Trophoblast cell (in vitro differentiated cells and primary cell): Measurements from ENCODE around the gene QSOX1.
A peak's percentile ranks its signal among the peaks of the same experiment; 100 is the strongest.

Experiments used
- DNase-seq, 2 donors: peaks; one replicate each; pipeline ENCODE4 v3.0.0-alpha.2; 2016
- H2AFZ ChIP-seq: 2 replicates; pipeline ENCODE4 v1.6.1; 2013; ENCODE audit warnings: low read length, moderate library complexity, mild to moderate bottlenecking; ENCODE audit not compliant: insufficient read depth, poor library complexity
- H2AK5ac ChIP-seq: 2 replicates; pipeline ENCODE4 v1.6.1; 2013; ENCODE audit warnings: mild to moderate bottlenecking, low read length
- H2BK120ac ChIP-seq: 2 replicates; pipeline ENCODE4 v1.6.1; 2013; ENCODE audit warnings: low read length, mild to moderate bottlenecking, moderate library complexity; ENCODE audit not compliant: insufficient read depth, poor library complexity
- H2BK12ac ChIP-seq: 2 replicates; pipeline ENCODE4 v1.6.1; 2013; ENCODE audit warnings: mild to moderate bottlenecking, low read length, moderate library complexity
- H2BK5ac ChIP-seq: 2 replicates; pipeline ENCODE4 v1.6.1; 2013; ENCODE audit warnings: low read length, low read depth, moderate library complexity, mild to moderate bottlenecking; ENCODE audit not compliant: poor library complexity
- H3K14ac ChIP-seq: 2 replicates; pipeline ENCODE4 v1.6.1; 2013; ENCODE audit warnings: mild to moderate bottlenecking, low read length
- H3K18ac ChIP-seq: 2 replicates; pipeline ENCODE4 v1.6.1; 2013; ENCODE audit warnings: mild to moderate bottlenecking, low read length
- H3K23ac ChIP-seq: 2 replicates; pipeline ENCODE4 v1.6.1; 2013; ENCODE audit warnings: low read length
- H3K27ac ChIP-seq: 2 replicates; pipeline ENCODE4 v1.5.1; 2013; ENCODE audit warnings: low read depth, mild to moderate bottlenecking, inconsistent platforms, low read length, moderate library complexity
- H3K27me3 ChIP-seq: 2 replicates; pipeline ENCODE4 v1.6.1; 2013; ENCODE audit warnings: inconsistent platforms, mild to moderate bottlenecking, low read length, moderate library complexity; ENCODE audit not compliant: insufficient read depth
- H3K36me3 ChIP-seq, 2 experiments: 1 replicate in 1 of 2; 2 replicates in 1 of 2; pipeline ENCODE4 v1.6.1; 2013; ENCODE audit warnings: low read length in 2 of 2, mild to moderate bottlenecking in 2 of 2, moderate library complexity in 1 of 2; ENCODE audit not compliant: insufficient read depth in 2 of 2, control insufficient read depth in 1 of 2
- H3K4ac ChIP-seq: 2 replicates; pipeline ENCODE4 v1.6.1; 2013; ENCODE audit warnings: low read depth, mild to moderate bottlenecking, low read length, moderate library complexity
- H3K4me1 ChIP-seq, 2 experiments: 1 replicate in 1 of 2; 2 replicates in 1 of 2; pipeline ENCODE4 v1.6.1; 2013; ENCODE audit warnings: low read length in 2 of 2, mild to moderate bottlenecking in 2 of 2, moderate library complexity in 1 of 2; ENCODE audit not compliant: insufficient read depth in 2 of 2, control insufficient read depth in 1 of 2
- H3K4me2 ChIP-seq: 2 replicates; pipeline ENCODE4 v1.6.1; 2013; ENCODE audit warnings: inconsistent platforms, mild to moderate bottlenecking, low read length, moderate library complexity
- H3K4me3 ChIP-seq: 2 replicates; pipeline ENCODE4 v1.5.1; 2013; ENCODE audit warnings: mild to moderate bottlenecking, low read depth, low read length, inconsistent platforms
- H3K79me1 ChIP-seq: one replicate; pipeline ENCODE4 v1.6.1; 2013; ENCODE audit warnings: low read length
- H3K79me2 ChIP-seq: 2 replicates; pipeline ENCODE4 v1.6.1; 2013; ENCODE audit warnings: low read length, mild to moderate bottlenecking; ENCODE audit not compliant: control insufficient read depth, insufficient read depth, poor library complexity
- H3K9ac ChIP-seq: 2 replicates; pipeline ENCODE4 v1.6.1; 2013; ENCODE audit warnings: mild to moderate bottlenecking, low read length
- H3K9me3 ChIP-seq: 2 replicates; pipeline ENCODE4 v1.6.1; 2013; ENCODE audit warnings: low read depth, mild to moderate bottlenecking, control low read depth, inconsistent platforms, low read length; ENCODE audit not compliant: insufficient read depth
- H4K12ac ChIP-seq: 2 replicates; pipeline ENCODE4 v1.6.1; 2013; ENCODE audit warnings: low read depth, mild to moderate bottlenecking, low read length, moderate library complexity
- H4K8ac ChIP-seq: 2 replicates; pipeline ENCODE4 v1.6.1; 2013; ENCODE audit warnings: low read depth, mild to moderate bottlenecking, low read length, moderate library complexity
- H4K91ac ChIP-seq: one replicate; pipeline ENCODE4 v1.6.1; 2013; ENCODE audit warnings: low read depth, mild to moderate bottlenecking, low read length, moderate library complexity
- WGBS: extraction: QIAGEN DNeasy Blood & Tissue Kit; methylation state at CpG from one replicate; pipeline ENCODE4 v1.1.7; 2013; ENCODE audit warnings: missing lambda C conversion rate; ENCODE audit not compliant: insufficient read length, insufficient coverage; ENCODE audit errors: extremely low coverage; 5-methylcytosine and 5-hydroxymethylcytosine counted together

Gene QSOX1

DNA sequence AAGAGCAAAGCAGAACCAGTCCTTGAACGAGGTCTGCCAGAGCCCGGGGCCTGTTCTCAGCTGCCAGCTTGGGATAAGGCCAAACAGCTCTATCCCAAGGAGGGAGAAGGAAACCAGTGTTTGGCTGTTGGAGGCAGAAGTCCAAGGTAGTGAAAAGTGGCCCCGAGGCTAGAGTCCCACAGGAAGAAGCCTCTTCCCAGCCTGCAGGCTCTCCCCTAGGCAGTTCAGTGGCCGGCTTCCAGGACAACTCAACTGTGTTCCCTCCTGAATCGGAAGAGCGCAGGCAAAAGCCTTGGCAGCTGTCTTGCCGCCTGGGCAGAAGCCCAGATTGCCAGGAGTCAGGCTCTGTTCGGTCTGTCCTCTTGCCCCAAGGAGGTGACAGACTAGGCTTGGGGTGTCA lies 19.3 kb downstream of the QSOX1 start:
- H2BK12ac ChIP-seq, result no peak overlapping the region
- no peak overlapping the region for H3K4ac ChIP-seq
- no peaks in the 10 kb centered on the region for H3K4me1 ChIP-seq
- H3K9me3 ChIP-seq, result peaks cover 3% of the 10 kb centered on the region
- H2BK120ac ChIP-seq, result no peak overlapping the region
- no peak overlapping the region for H4K8ac ChIP-seq
- H4K12ac ChIP-seq, result no peak overlapping the region
- H3K4me3 ChIP-seq, result no peak overlapping the region
- H3K18ac ChIP-seq, result no peak overlapping the region
- no peaks in the 10 kb centered on the region for H3K79me1 ChIP-seq
- H2AK5ac ChIP-seq, result no peak overlapping the region
- no CpG with 5 or more reads among the region's 8 CpGs for WGBS
- no peak overlapping the region for H3K9ac ChIP-seq
- no peak overlapping the region for H3K23ac ChIP-seq
- H3K36me3 ChIP-seq, result peaks cover 2 to 5% of the 10 kb centered on the region in 2 experiments
- DNase-seq, result peak in 1 of 2 donors; percentile 29
- no peak overlapping the region for H3K14ac ChIP-seq
- no peaks in the 10 kb centered on the region for H3K79me2 ChIP-seq
- H3K4me2 ChIP-seq, result no peak overlapping the region
- H2AFZ ChIP-seq, result no peak overlapping the region
- H3K27me3 ChIP-seq, result no peaks in the 10 kb centered on the region
- no peak overlapping the region for H3K27ac ChIP-seq
- H4K91ac ChIP-seq, result no peak overlapping the region
- H2BK5ac ChIP-seq, result no peak overlapping the region

DNA sequence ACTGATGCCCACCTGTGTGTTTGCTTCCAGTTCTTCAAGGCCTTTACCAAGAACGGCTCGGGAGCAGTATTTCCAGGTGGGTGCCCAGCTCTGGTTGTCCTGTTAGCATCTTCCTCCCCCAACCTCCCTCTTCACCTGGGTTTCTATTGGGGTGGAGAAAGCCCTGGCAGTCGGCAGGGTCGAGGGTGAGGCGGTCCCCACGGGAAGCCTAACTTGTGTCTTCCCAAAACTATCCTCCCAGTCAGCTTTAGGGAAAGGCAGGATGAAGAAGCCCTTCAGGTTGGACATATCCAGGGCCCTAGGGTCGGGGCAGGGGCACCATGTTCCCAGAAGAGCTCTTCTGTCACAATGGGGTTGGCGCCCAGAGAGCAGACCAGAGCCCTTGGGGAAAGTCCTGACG lies 20.6 kb downstream of the QSOX1 start:
- Histone ChIP-seq H2AFZ (no peak overlapping the region), H3K79me2 (no peaks in the 10 kb centered on the region), H3K4me2 (no peak overlapping the region), H3K23ac (no peak overlapping the region), H4K91ac (no peak overlapping the region), H3K4me1 (no peaks in the 10 kb centered on the region), H3K18ac (no peak overlapping the region), H3K14ac (no peak overlapping the region), H2BK120ac (no peak overlapping the region), H2BK12ac (no peak overlapping the region), H3K27me3 (no peaks in the 10 kb centered on the region), H3K79me1 (no peaks in the 10 kb centered on the region), H3K27ac (no peak overlapping the region), H3K9ac (no peak overlapping the region), H2BK5ac (no peak overlapping the region), H3K36me3 (peaks cover 2 to 15% of the 10 kb centered on the region in 2 experiments), H4K8ac (no peak overlapping the region), H3K9me3 (peaks cover 2% of the 10 kb centered on the region), H4K12ac (no peak overlapping the region), H3K4me3 (no peak overlapping the region), H3K4ac (no peak overlapping the region), H2AK5ac (no peak overlapping the region)
- DNase-seq, result no peak
- WGBS, result no CpG with 5 or more reads among the region's 9 CpGs

DNA sequence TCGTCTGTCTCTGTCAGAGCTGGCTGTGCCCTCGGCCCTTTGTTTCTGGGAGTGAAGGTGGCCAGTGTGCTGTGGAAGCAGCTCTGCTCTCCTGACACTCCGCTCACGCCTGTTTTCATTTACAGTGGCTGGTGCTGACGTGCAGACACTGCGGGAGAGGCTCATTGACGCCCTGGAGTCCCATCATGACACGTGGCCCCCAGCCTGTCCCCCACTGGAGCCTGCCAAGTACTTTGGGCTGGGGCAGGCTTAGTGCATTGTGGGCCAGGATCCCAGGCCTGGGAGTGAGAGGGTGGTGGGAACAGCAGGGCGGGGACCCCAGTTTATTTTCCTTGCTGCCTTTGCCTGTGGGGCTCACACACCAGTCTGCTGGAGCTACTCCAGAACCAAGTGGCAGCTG lies 21.1 kb downstream of the QSOX1 start:
- H3K4ac ChIP-seq, result no peak overlapping the region
- no peak overlapping the region for H2BK120ac ChIP-seq
- WGBS, result no CpG with 5 or more reads among the region's 9 CpGs
- H2AFZ ChIP-seq, result no peak overlapping the region
- H3K4me2 ChIP-seq, result no peak overlapping the region
- H4K91ac ChIP-seq, result no peak overlapping the region
- no peak overlapping the region for H3K14ac ChIP-seq
- no peaks in the 10 kb centered on the region for H3K79me1 ChIP-seq
- H2BK5ac ChIP-seq, result no peak overlapping the region
- H3K4me3 ChIP-seq, result no peak overlapping the region
- H3K18ac ChIP-seq, result no peak overlapping the region
- H3K27me3 ChIP-seq, result no peaks in the 10 kb centered on the region
- no peaks in the 10 kb centered on the region for H3K4me1 ChIP-seq
- no peak overlapping the region for H2AK5ac ChIP-seq
- H3K9me3 ChIP-seq, result peaks cover 2% of the 10 kb centered on the region
- no peak overlapping the region for H2BK12ac ChIP-seq
- H3K27ac ChIP-seq, result no peak overlapping the region
- H3K9ac ChIP-seq, result no peak overlapping the region
- peaks cover 2 to 15% of the 10 kb centered on the region in 2 experiments for H3K36me3 ChIP-seq
- no peaks in the 10 kb centered on the region for H3K79me2 ChIP-seq
- DNase-seq, result no peak
- no peak overlapping the region for H4K12ac ChIP-seq
- no peak overlapping the region for H4K8ac ChIP-seq
- no peak overlapping the region for H3K23ac ChIP-seq

DNA sequence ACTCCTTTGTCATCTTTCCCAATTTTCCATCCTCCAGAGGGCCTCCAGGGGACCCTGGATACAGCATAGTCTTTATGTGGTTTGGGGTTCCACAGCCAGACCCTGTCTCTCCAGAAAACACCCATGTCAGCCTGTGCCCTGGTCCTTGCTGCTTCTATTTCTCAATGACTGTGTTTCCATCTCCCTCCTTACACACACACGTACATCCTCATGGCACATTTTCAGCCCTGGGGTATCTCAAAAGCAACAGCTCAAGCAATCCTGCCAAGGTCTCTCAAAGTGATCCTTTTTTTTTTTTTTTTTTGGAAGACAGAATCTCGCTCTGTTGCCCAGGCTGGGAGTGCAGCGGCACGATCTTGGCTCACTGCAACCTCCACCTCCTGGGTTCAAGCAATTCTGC lies 22.3 kb downstream of the QSOX1 start:
- WGBS, result no CpG with 5 or more reads among the region's 4 CpGs
- no peak for DNase-seq
- no peak overlapping the region for H3K4me2 ChIP-seq
- no peak overlapping the region for H2AK5ac ChIP-seq
- no peaks in the 10 kb centered on the region for H3K79me2 ChIP-seq
- peaks cover 2% of the 10 kb centered on the region for H3K9me3 ChIP-seq
- no peak overlapping the region for H3K23ac ChIP-seq
- no peak overlapping the region for H4K91ac ChIP-seq
- H3K36me3 ChIP-seq, result peaks cover 4 to 17% of the 10 kb centered on the region in 2 experiments
- no peaks in the 10 kb centered on the region for H3K27me3 ChIP-seq
- H4K8ac ChIP-seq, result no peak overlapping the region
- H4K12ac ChIP-seq, result no peak overlapping the region
- no peak overlapping the region for H2BK5ac ChIP-seq
- H2AFZ ChIP-seq, result no peak overlapping the region
- H3K18ac ChIP-seq, result no peak overlapping the region
- H3K27ac ChIP-seq, result no peak overlapping the region
- no peak overlapping the region for H3K4ac ChIP-seq
- no peak overlapping the region for H2BK120ac ChIP-seq
- no peaks in the 10 kb centered on the region for H3K79me1 ChIP-seq
- H3K14ac ChIP-seq, result no peak overlapping the region
- H2BK12ac ChIP-seq, result no peak overlapping the region
- no peaks in the 10 kb centered on the region for H3K4me1 ChIP-seq
- H3K9ac ChIP-seq, result no peak overlapping the region
- no peak overlapping the region for H3K4me3 ChIP-seq
